ENCODE data around the gene PROZ. TPM values are rescaled to one million over a fixed set of nuclear protein-coding genes. Genes with fewer than 3 reads are reported as not detected.

The PROZ gene
- total RNA-seq, 3 donors from 2014 or later (not counting 1 experiment from before 2014, with no cell fraction given), result 0.82 TPM; not detected in 2

DNA sequence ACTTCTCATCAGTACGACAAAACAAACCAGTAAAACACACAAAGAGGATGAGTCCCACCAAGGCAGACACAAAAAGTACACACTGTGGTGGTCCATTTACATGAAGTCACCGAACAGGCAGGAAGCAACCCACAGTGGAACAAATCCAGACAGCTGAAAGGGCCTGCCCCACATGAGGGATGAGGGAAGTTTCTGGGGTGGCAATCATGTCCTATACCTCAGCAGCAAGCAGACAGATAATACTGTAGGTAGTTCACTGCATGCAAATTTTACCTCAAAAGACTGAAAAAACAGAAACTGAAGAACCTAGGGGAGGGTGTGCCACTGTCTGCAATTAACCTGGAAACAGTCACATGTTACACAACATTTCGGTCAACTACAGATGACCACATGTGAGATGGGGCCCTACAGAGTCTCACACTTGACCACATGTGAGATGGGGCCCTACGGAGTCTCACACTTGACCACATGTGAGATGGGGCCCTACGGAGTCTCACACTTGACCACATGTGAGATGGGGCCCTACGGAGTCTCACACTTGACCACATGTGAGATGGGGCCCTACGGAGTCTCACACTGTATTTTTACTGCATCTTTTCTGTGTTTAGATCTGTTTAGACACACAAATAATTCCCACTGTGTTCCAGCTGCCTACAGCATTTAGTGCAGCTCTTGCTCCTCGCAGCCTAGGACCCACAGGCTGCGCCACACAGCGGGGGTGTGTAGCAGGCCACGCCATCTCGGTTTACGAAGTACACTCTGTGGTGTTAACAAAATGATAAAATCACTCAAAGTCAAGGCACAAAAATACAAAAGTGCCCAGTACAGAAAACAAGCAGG, 27.8 kb downstream of the PROZ start:
- Mint-ChIP-seq H3K36me3 (peaks cover 19% of the 10 kb centered on the region), H3K4me3 (peak overlapping the region; percentile 90), H3K27me3 (ENCODE audit: low read depth in 2 of 2) (peaks cover 0 to 2% of the 10 kb centered on the region in 2 donors), H3K9me3 (no peaks in the 10 kb centered on the region), H3K27ac (peak overlapping the region; percentile 72 to 99), H3K4me1 (peaks cover 55 to 57% of the 10 kb centered on the region in 2 donors)
- intact Hi-C loops (cut with micrococcal nuclease), result loop anchor here (2.0 to 10.0 kb wide), 4 partner anchors 23 to 689 kb away; partner anchors contain the start of genes CUL4A, LAMP1 and PCID2
- no peak overlapping the region for H3K4me3 ChIP-seq (ENCODE audit: low read length)
- H3K4me1 ChIP-seq (ENCODE audit: control insufficient read depth, insufficient read depth, low read length), result peaks cover 51% of the 10 kb centered on the region
- ATAC-seq (peak; percentile 75 to 86 (median 81)), DNase-seq (peak; percentile 46 to 64)
- TF ChIP-seq, protein P1, sequence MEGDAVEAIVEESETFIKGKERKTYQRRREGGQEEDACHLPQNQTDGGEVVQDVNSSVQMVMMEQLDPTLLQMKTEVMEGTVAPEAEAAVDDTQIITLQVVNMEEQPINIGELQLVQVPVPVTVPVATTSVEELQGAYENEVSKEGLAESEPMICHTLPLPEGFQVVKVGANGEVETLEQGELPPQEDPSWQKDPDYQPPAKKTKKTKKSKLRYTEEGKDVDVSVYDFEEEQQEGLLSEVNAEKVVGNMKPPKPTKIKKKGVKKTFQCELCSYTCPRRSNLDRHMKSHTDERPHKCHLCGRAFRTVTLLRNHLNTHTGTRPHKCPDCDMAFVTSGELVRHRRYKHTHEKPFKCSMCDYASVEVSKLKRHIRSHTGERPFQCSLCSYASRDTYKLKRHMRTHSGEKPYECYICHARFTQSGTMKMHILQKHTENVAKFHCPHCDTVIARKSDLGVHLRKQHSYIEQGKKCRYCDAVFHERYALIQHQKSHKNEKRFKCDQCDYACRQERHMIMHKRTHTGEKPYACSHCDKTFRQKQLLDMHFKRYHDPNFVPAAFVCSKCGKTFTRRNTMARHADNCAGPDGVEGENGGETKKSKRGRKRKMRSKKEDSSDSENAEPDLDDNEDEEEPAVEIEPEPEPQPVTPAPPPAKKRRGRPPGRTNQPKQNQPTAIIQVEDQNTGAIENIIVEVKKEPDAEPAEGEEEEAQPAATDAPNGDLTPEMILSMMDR (IDR thresholded peaks at IDR 0.05), result no peak
- H3K27me3 ChIP-seq (ENCODE audit: control insufficient read depth, insufficient read depth, low read length), result no peaks in the 10 kb centered on the region
- H3K36me3 ChIP-seq (ENCODE audit: control insufficient read depth, insufficient read depth, low read length), result peaks cover 26% of the 10 kb centered on the region
- H3K27ac ChIP-seq (ENCODE audit: low read length), result peak overlapping the region; percentile 67
- WGBS (ENCODE audit: insufficient coverage), result 37% methylated on average over 11 of the region's 13 CpGs
- no peaks in the 10 kb centered on the region for H3K9me3 ChIP-seq (ENCODE audit: control insufficient read depth, insufficient read depth, low read length)

DNA sequence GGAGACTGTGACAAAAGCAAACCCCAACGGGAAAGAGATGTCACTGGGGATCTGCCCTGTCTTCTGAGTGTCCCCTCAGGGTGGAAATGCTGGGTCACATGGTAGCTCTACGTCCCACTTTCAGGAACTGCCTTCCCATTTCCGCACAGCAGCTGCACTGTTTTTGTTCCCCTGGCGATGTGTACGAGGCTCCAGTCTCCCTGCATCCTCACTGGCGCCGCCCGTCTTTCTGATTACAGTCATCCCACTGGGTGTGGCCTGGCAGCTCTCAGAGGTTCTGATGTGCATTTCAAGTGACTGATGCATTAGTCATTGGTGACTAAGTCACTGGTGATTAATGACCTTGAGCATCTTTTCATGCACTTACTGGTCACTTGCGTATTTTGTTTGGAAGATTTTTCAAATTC, 28.8 kb downstream of the PROZ start:
- H3K27ac Mint-ChIP-seq, result peak overlapping the region; percentile 72 to 99
- H3K27me3 ChIP-seq (ENCODE audit: control insufficient read depth, insufficient read depth, low read length), result no peaks in the 10 kb centered on the region
- intact Hi-C loops (cut with micrococcal nuclease), result loop anchor here (2.0 to 10.0 kb wide), 4 partner anchors 22 to 688 kb away; partner anchors contain the start of genes CUL4A, LAMP1 and PCID2
- no peaks in the 10 kb centered on the region for H3K9me3 ChIP-seq (ENCODE audit: control insufficient read depth, insufficient read depth, low read length)
- H3K36me3 ChIP-seq (ENCODE audit: control insufficient read depth, insufficient read depth, low read length), result peaks cover 31% of the 10 kb centered on the region
- peak in 1 of 2 donors; percentile 27 for DNase-seq
- H3K4me1 Mint-ChIP-seq, result peaks cover 48 to 57% of the 10 kb centered on the region in 2 donors
- TF ChIP-seq, protein P1 (IDR thresholded peaks at IDR 0.05), result no peak
- ATAC-seq, result no peak
- peaks cover 16% of the 10 kb centered on the region for H3K36me3 Mint-ChIP-seq
- no peaks in the 10 kb centered on the region for H3K9me3 Mint-ChIP-seq
- H3K4me3 Mint-ChIP-seq, result peak overlapping the region; percentile 59
- H3K27ac ChIP-seq (ENCODE audit: low read length), result peak overlapping the region; percentile 67
- peaks cover 0 to 2% of the 10 kb centered on the region in 2 donors for H3K27me3 Mint-ChIP-seq (ENCODE audit: low read depth in 2 of 2)
- no peak overlapping the region for H3K4me3 ChIP-seq (ENCODE audit: low read length)
- H3K4me1 ChIP-seq (ENCODE audit: control insufficient read depth, insufficient read depth, low read length), result peaks cover 45% of the 10 kb centered on the region
- WGBS (ENCODE audit: insufficient coverage), result 87% methylated on average over 8 of the region's 9 CpGs

DNA sequence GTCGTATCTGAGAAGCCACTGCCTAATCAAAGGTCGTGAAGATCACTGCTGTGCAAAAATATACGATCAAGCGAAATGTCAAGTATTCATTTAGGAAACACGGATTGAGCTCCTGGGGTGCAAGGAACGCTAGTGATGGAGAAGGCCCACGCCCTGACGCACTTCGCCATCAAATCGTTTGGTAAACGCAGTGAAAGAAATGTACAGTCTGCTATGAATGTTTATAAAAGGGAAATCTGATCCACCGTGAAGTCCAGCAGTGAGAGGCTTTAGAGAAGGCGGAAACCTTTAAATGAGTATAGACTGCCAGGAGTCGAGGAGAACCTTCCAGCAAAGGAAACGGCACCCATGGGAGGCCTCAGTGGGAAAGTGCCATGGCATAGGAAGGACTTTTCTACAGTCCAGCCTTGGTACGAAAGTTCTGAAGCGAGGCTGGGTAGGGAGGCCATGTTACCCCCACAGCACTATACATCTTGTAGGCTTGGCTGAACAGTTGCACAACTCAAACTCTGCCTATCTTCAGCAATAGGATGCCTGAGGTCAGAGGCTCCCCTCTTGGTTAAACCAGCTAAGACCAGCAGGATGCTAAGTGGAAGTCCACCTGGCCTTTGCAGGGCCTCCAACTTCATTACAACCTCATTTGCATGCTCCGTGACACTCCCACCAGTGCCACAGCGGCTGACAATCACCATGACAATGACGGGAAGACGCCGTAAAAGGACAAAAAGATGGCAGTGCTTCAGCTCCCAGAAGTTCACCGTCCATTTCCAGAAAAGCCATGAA, 29.6 kb downstream of the PROZ start:
- TF ChIP-seq, protein P1 (IDR thresholded peaks at IDR 0.05), result no peak
- peaks cover 0 to 2% of the 10 kb centered on the region in 2 donors for H3K27me3 Mint-ChIP-seq (ENCODE audit: low read depth in 2 of 2)
- H3K4me1 Mint-ChIP-seq, result peaks cover 45 to 56% of the 10 kb centered on the region in 2 donors
- peaks cover 16% of the 10 kb centered on the region for H3K36me3 Mint-ChIP-seq
- intact Hi-C loops (cut with micrococcal nuclease), result loop anchor here (2.0 to 10.0 kb wide), 4 partner anchors 21 to 687 kb away; partner anchors contain the start of genes CUL4A, LAMP1 and PCID2
- ATAC-seq (no peak), DNase-seq (no peak)
- H3K36me3 ChIP-seq (ENCODE audit: control insufficient read depth, insufficient read depth, low read length), result peaks cover 39% of the 10 kb centered on the region
- H3K4me3 ChIP-seq (ENCODE audit: low read length), result no peak overlapping the region
- H3K27me3 ChIP-seq (ENCODE audit: control insufficient read depth, insufficient read depth, low read length), result no peaks in the 10 kb centered on the region
- H3K9me3 Mint-ChIP-seq, result no peaks in the 10 kb centered on the region
- H3K27ac ChIP-seq (ENCODE audit: low read length), result no peak overlapping the region
- 99% methylated on average over 23 of the region's 23 CpGs for WGBS (ENCODE audit: insufficient coverage)
- H3K27ac Mint-ChIP-seq, result peak overlapping the region in 1 of 2 donors; percentile 99
- H3K4me1 ChIP-seq (ENCODE audit: control insufficient read depth, insufficient read depth, low read length), result peaks cover 38% of the 10 kb centered on the region
- H3K4me3 Mint-ChIP-seq, result peak overlapping the region; percentile 59
- no peaks in the 10 kb centered on the region for H3K9me3 ChIP-seq (ENCODE audit: control insufficient read depth, insufficient read depth, low read length)
